HepG2 (cell line): ENCODE measurements around the gene GGA1. TPM values are rescaled to one million over a fixed set of nuclear protein-coding genes. Genes with fewer than 3 reads are reported as not detected.
A peak's percentile ranks its signal among the peaks of the same experiment; 100 is the strongest.

Experiments used
- FOSL1 ChIP-seq: sonication (generic); formaldehyde crosslinking; IDR thresholded peaks from 2 replicates; pipeline ENCODE4 v1.9.0; 2021; ENCODE audit warnings: missing genetic modification reagents, borderline replicate concordance
- MEF2D ChIP-seq: sonication (generic); formaldehyde crosslinking; IDR thresholded peaks from 2 replicates; pipeline ENCODE4 v1.5.1; 2020; ENCODE audit warnings: mild to moderate bottlenecking, missing genetic modification reagents
- MEIS1 ChIP-seq: sonication (generic); formaldehyde crosslinking; IDR thresholded peaks from 2 replicates; pipeline ENCODE4 v1.9.0; 2021; ENCODE audit warnings: mild to moderate bottlenecking, missing genetic modification reagents, moderate library complexity, borderline replicate concordance
- RARG ChIP-seq: sonication (generic); formaldehyde crosslinking; IDR thresholded peaks from 2 replicates; pipeline ENCODE4 v1.4.0; 2020; ENCODE audit warnings: low read depth, mild to moderate bottlenecking, missing genetic modification reagents
- RXRA ChIP-seq: sonication (generic); formaldehyde crosslinking; IDR thresholded peaks from 2 replicates; pipeline ENCODE4 v1.5.1; 2020; ENCODE audit warnings: missing genetic modification reagents
- SIN3A ChIP-seq: IDR thresholded peaks from 2 replicates; pipeline ENCODE4 v1.6.1; 2011; ENCODE audit warnings: low read depth, mild to moderate bottlenecking, control low read depth, low read length, borderline replicate concordance
- SP140L ChIP-seq: sonication (generic); formaldehyde crosslinking; IDR thresholded peaks from 2 replicates; pipeline ENCODE4 v1.4.0; 2020; ENCODE audit warnings: missing genetic modification reagents, borderline replicate concordance
- ZNF143 ChIP-seq: sonication (generic); formaldehyde crosslinking; IDR thresholded peaks from 2 replicates; pipeline ENCODE4 v1.4.0; 2020; ENCODE audit warnings: missing genetic modification reagents
- ZNF17 ChIP-seq: sonication (generic); formaldehyde crosslinking; IDR thresholded peaks from 2 replicates; pipeline ENCODE4 v1.5.0; 2020; ENCODE audit warnings: mild to moderate bottlenecking, missing genetic modification reagents
- ZNF589 ChIP-seq: sonication (generic); formaldehyde crosslinking; conservative IDR thresholded peaks from 2 replicates; pipeline ENCODE4 v1.8.0; 2022; ENCODE audit warnings: mild to moderate bottlenecking, moderate library complexity, missing genetic modification reagents
- polyA plus RNA-seq, 8 experiments: library from polyadenylated mRNA; depleted of rRNA in 3 of 8; stranded (reverse) in 7 of 8; unstranded in 1 of 8; fragments of >200 nt; fragmentation: Illumina TruSeq in 4 of 8; extraction: Trizol in 4 of 8; gene quantifications; 2 replicates each; pipeline versions ENCODE4 v1.2.1 to v1.2.3, GENCODE V29; 2011 to 2016; ENCODE audit warnings: low read depth in 4 of 8, missing spikeins in 1 of 8, mixed read lengths in 1 of 8; ENCODE audit not compliant: insufficient read depth in 1 of 8
- total RNA-seq, 5 experiments: library from RNA; depleted of rRNA; stranded (reverse); fragments of >200 nt; fragmentation: Illumina TruSeq; extraction: Trizol; gene quantifications; 2 replicates each; pipeline ENCODE4 v1.2.3, GENCODE V29; 2016; ENCODE audit warnings: low read depth in 1 of 5
- TF ChIP-seq, protein P1 (sequence below): sonication (generic); formaldehyde crosslinking; IDR thresholded peaks from 2 replicates; pipeline ENCODE4 v1.8.0; 2022; ENCODE audit warnings: missing genetic modification reagents, low read depth, mild to moderate bottlenecking, borderline replicate concordance
- TF ChIP-seq, protein P2 (sequence below): sonication (generic); formaldehyde crosslinking; IDR thresholded peaks from 2 replicates; pipeline ENCODE4 v1.5.0; 2020; ENCODE audit warnings: mild to moderate bottlenecking, missing genetic modification reagents
- TF ChIP-seq, protein P3 (sequence below): sonication (generic); formaldehyde crosslinking; IDR thresholded peaks from 2 replicates; pipeline ENCODE4 v1.5.0; 2020; ENCODE audit warnings: missing genetic modification reagents
- TF ChIP-seq, protein P4 (sequence below): fragments of 450-650 bp; IDR thresholded peaks from 2 replicates; pipeline ENCODE4 v1.6.1; 2017
- TF ChIP-seq, protein P5 (sequence below): sonication (generic); formaldehyde crosslinking; IDR thresholded peaks from 2 replicates; pipeline ENCODE4 v1.4.0; 2020; ENCODE audit warnings: mild to moderate bottlenecking, missing genetic modification reagents
- TF ChIP-seq, protein P6 (sequence below): sonication (generic); formaldehyde crosslinking; conservative IDR thresholded peaks from 2 replicates; pipeline ENCODE4 v1.8.0; 2022; ENCODE audit warnings: missing genetic modification reagents
- TF ChIP-seq, protein P7 (sequence below): sonication (generic); formaldehyde crosslinking; IDR thresholded peaks from 2 replicates; pipeline ENCODE4 v1.8.1; 2022; ENCODE audit warnings: mild to moderate bottlenecking, missing genetic modification reagents
- TF ChIP-seq, protein P8 (sequence below): sonication (generic); formaldehyde crosslinking; IDR thresholded peaks from 2 replicates; pipeline ENCODE4 v1.5.1; 2020; ENCODE audit warnings: missing genetic modification reagents, mild to moderate bottlenecking, borderline replicate concordance

GGA1 gene
- total and polyA plus RNA-seq, 2 of the 13 experiments (the other 11 are each of a cell fraction or from before 2014, with no cell fraction given) = 29.1 to 87.2 TPM

DNA sequence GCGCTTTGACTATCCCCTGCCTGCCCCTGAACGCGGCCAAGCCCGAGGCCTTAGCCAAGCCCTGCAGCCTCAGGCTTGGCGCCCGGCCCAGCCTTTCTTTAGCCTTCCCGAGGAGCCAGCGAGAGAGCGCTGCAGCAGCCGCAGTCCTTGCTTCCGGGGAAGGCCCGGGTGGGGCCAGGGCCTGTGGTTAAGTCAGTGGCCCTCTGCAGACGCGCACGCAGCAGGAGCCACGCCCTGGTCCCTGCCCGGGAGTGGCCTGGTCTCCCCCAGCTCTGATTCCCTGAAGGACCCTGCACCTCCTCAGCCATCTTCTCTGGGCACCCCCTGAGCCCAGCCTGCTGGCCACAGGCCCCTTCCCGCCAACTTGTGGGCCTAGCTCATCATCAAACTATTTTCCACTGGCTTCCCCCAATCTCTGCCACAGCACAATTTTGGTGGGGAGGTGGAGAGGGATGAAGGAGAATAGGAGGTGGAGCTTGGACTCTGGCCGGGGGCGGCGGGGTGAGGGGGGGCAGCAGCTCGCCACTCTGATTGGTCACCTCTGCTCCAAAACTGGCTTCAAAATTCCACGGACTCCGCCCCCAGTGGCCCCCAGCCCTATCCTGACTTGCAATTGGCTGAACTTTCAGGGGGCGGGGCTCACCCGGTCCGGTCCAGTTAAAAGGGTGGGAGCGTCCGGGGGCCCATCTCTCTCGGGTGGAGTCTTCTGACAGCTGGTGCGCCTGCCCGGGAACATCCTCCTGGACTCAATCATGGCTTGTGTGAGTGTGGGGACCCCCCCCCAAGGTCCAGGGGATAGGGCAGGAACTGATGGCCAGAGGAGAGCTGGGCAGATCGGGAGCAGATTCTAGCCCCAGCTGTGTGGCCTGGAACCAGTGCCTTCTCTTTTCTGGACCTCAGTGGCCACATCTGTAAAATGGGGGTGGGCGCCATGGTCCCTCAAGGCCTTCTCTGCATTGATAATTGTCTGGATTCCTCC is 66.6 kb downstream of the GGA1 start, which contains the start of gene LGALS1 (continued):
- TF ChIP-seq, protein P1, sequence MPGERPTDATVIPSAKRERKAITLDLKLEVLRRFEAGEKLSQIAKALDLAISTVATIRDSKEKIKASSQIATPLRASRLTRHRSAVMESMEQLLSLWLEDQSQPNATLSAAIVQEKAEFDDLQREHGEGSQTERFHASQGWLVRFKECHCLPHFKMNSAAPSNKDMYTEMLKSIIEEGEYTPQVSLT (CRISPR knock-in tag) = no peak
- TF ChIP-seq RXRA (CRISPR knock-in tag) = peak; percentile 35; the same call in 1 of the 2 replicates
- TF ChIP-seq, protein P2, sequence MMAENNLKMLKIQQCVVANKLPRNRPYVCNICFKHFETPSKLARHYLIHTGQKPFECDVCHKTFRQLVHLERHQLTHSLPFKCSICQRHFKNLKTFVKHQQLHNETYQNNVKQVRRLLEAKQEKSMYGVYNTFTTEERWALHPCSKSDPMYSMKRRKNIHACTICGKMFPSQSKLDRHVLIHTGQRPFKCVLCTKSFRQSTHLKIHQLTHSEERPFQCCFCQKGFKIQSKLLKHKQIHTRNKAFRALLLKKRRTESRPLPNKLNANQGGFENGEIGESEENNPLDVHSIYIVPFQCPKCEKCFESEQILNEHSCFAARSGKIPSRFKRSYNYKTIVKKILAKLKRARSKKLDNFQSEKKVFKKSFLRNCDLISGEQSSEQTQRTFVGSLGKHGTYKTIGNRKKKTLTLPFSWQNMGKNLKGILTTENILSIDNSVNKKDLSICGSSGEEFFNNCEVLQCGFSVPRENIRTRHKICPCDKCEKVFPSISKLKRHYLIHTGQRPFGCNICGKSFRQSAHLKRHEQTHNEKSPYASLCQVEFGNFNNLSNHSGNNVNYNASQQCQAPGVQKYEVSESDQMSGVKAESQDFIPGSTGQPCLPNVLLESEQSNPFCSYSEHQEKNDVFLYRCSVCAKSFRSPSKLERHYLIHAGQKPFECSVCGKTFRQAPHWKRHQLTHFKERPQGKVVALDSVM = no peak
- TF ChIP-seq ZNF143 (CRISPR knock-in tag) = no peak
- TF ChIP-seq, protein P3, sequence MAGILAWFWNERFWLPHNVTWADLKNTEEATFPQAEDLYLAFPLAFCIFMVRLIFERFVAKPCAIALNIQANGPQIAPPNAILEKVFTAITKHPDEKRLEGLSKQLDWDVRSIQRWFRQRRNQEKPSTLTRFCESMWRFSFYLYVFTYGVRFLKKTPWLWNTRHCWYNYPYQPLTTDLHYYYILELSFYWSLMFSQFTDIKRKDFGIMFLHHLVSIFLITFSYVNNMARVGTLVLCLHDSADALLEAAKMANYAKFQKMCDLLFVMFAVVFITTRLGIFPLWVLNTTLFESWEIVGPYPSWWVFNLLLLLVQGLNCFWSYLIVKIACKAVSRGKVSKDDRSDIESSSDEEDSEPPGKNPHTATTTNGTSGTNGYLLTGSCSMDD = no peak
- TF ChIP-seq, protein P4, sequence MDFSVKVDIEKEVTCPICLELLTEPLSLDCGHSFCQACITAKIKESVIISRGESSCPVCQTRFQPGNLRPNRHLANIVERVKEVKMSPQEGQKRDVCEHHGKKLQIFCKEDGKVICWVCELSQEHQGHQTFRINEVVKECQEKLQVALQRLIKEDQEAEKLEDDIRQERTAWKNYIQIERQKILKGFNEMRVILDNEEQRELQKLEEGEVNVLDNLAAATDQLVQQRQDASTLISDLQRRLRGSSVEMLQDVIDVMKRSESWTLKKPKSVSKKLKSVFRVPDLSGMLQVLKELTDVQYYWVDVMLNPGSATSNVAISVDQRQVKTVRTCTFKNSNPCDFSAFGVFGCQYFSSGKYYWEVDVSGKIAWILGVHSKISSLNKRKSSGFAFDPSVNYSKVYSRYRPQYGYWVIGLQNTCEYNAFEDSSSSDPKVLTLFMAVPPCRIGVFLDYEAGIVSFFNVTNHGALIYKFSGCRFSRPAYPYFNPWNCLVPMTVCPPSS = no peak
- no peak for TF ChIP-seq SP140L (CRISPR knock-in tag)
- 0 out of 2 replicates have a peak, but pooled peaks have one; percentile 24 for TF ChIP-seq MEIS1 (CRISPR knock-in tag)
- no peak for TF ChIP-seq ZNF17 (CRISPR knock-in tag)
- TF ChIP-seq, protein P5, sequence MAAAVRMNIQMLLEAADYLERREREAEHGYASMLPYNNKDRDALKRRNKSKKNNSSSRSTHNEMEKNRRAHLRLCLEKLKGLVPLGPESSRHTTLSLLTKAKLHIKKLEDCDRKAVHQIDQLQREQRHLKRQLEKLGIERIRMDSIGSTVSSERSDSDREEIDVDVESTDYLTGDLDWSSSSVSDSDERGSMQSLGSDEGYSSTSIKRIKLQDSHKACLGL (CRISPR knock-in tag) = 0 out of 2 replicates have a peak, but pooled peaks have one; percentile 31
- TF ChIP-seq, protein P6, sequence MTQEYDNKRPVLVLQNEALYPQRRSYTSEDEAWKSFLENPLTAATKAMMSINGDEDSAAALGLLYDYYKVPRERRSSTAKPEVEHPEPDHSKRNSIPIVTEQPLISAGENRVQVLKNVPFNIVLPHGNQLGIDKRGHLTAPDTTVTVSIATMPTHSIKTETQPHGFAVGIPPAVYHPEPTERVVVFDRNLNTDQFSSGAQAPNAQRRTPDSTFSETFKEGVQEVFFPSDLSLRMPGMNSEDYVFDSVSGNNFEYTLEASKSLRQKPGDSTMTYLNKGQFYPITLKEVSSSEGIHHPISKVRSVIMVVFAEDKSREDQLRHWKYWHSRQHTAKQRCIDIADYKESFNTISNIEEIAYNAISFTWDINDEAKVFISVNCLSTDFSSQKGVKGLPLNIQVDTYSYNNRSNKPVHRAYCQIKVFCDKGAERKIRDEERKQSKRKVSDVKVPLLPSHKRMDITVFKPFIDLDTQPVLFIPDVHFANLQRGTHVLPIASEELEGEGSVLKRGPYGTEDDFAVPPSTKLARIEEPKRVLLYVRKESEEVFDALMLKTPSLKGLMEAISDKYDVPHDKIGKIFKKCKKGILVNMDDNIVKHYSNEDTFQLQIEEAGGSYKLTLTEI (CRISPR knock-in tag) = no peak
- TF ChIP-seq, protein P7, sequence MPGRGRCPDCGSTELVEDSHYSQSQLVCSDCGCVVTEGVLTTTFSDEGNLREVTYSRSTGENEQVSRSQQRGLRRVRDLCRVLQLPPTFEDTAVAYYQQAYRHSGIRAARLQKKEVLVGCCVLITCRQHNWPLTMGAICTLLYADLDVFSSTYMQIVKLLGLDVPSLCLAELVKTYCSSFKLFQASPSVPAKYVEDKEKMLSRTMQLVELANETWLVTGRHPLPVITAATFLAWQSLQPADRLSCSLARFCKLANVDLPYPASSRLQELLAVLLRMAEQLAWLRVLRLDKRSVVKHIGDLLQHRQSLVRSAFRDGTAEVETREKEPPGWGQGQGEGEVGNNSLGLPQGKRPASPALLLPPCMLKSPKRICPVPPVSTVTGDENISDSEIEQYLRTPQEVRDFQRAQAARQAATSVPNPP (CRISPR knock-in tag) = no peak
- TF ChIP-seq FOSL1 (CRISPR knock-in tag) = no peak
- no peak for TF ChIP-seq ZNF589 (CRISPR knock-in tag)
- TF ChIP-seq, protein P8, sequence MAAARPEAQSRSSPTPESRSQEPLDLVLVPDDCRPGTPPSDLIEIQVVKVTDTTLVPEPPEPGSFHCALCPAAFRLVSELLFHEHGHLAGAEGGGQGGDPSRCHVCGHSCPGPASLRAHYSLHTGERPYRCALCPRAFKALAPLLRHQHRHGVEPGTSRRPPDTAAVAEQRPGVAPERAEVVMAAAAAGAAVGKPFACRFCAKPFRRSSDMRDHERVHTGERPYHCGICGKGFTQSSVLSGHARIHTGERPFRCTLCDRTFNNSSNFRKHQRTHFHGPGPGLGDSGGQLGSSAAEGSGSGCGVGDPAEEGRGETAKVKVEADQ (CRISPR knock-in tag) = no peak
- peak; percentile 22; the same call in 1 of the 2 replicates for TF ChIP-seq SIN3A
- no peak for TF ChIP-seq RARG
- TF ChIP-seq MEF2D = no peak
